GM23338 (cell line): ENCODE data around the gene RPUSD1. TPM values are rescaled to one million over a fixed set of nuclear protein-coding genes. Genes with fewer than 3 reads are reported as not detected.

ENCODE experiments used
- ATAC-seq: fragments of 200-7000 bp; cut with Tn5 transposase; 3 replicates; pipeline ENCODE4 v1.9.1; 2020
- DNase-seq: peaks from one replicate; pipeline ENCODE4 v3.0.0-alpha.2; 2015; ENCODE audit warnings: low spot score
- H2AFZ ChIP-seq: fragments of 200-600 bp; sonication (generic); 2 replicates; pipeline ENCODE4 v1.8.0; 2016; ENCODE audit warnings: antibody characterized with exemption, mild to moderate bottlenecking, moderate library complexity
- H3F3A ChIP-seq: fragments of 200-600 bp; sonication (generic); replicated peaks from 2 replicates; pipeline ENCODE4 v1.8.0; 2017; ENCODE audit warnings: antibody characterized with exemption, mixed run types, low read depth
- H3K27ac ChIP-seq: fragments of 200-600 bp; sonication (generic); 2 replicates; pipeline ENCODE4 v1.6.1; 2016; ENCODE audit warnings: low read depth
- H3K27me3 ChIP-seq: fragments of 200-600 bp; sonication (generic); 2 replicates; pipeline ENCODE4 v1.8.0; 2016; ENCODE audit warnings: mild to moderate bottlenecking, mixed run types, moderate library complexity; ENCODE audit not compliant: insufficient read depth
- H3K36me3 ChIP-seq: fragments of 200-600 bp; sonication (generic); 2 replicates; pipeline ENCODE4 v1.8.0; 2016; ENCODE audit warnings: mild to moderate bottlenecking; ENCODE audit not compliant: insufficient read depth
- H3K4me1 ChIP-seq: fragments of 200-600 bp; sonication (generic); 2 replicates; pipeline ENCODE4 v1.8.0; 2016; ENCODE audit warnings: mild to moderate bottlenecking, moderate library complexity; ENCODE audit not compliant: insufficient read depth
- H3K4me2 ChIP-seq: fragments of 200-600 bp; sonication (generic); 2 replicates; pipeline ENCODE4 v1.7.1; 2017; ENCODE audit warnings: mixed run types
- H3K4me3 ChIP-seq: fragments of 200-600 bp; sonication (generic); 2 replicates; pipeline ENCODE4 v1.6.1; 2016; ENCODE audit warnings: mixed run types
- H3K79me2 ChIP-seq: fragments of 200-600 bp; sonication (generic); replicated peaks from 2 replicates; pipeline ENCODE4 v1.8.0; 2017; ENCODE audit warnings: mild to moderate bottlenecking; ENCODE audit not compliant: insufficient read depth
- H3K9me2 ChIP-seq: fragments of 200-600 bp; sonication (generic); 2 replicates; pipeline ENCODE4 v1.8.0; 2017; ENCODE audit not compliant: insufficient read depth
- H4K20me1 ChIP-seq: fragments of 200-600 bp; sonication (generic); replicated peaks from 2 replicates; pipeline ENCODE4 v1.8.0; 2017; ENCODE audit warnings: mild to moderate bottlenecking; ENCODE audit not compliant: insufficient read depth
- H3K27ac Mint-ChIP-seq: 2 replicates; pipeline ENCODE4 v1.8.0; 2020; ENCODE audit warnings: inconsistent platforms, mild to moderate bottlenecking, moderate library complexity, mixed read lengths
- H3K27me3 Mint-ChIP-seq: 3 replicates; pipeline ENCODE4 v1.8.0; 2022; ENCODE audit warnings: low read depth, mild to moderate bottlenecking, moderate library complexity, mixed read lengths, inconsistent platforms; ENCODE audit not compliant: insufficient read depth, poor library complexity
- H3K36me3 Mint-ChIP-seq: 3 replicates; pipeline ENCODE4 v1.8.0; 2021; ENCODE audit warnings: low read depth, mild to moderate bottlenecking, inconsistent platforms, moderate library complexity, mixed read lengths
- H3K4me1 Mint-ChIP-seq: 3 replicates; pipeline ENCODE4 v1.8.0; 2020; ENCODE audit warnings: mild to moderate bottlenecking, inconsistent platforms, mixed read lengths
- H3K4me3 Mint-ChIP-seq: 3 replicates; pipeline ENCODE4 v1.8.0; 2021; ENCODE audit warnings: moderate library complexity, mild to moderate bottlenecking, inconsistent platforms, mixed read lengths
- H3K9me3 Mint-ChIP-seq: 3 replicates; pipeline ENCODE4 v1.8.0; 2020; ENCODE audit warnings: moderate library complexity, mild to moderate bottlenecking, inconsistent platforms, mixed read lengths
- CREB1 ChIP-seq: fragments of 250-450 bp; sonication (Bioruptor Pico); IDR thresholded peaks from 2 replicates; pipeline ENCODE4 v1.5.0; 2020; ENCODE audit warnings: low read depth, mild to moderate bottlenecking, moderate library complexity
- CTCF ChIP-seq, 2 experiments: fragments of 200-600 bp in 1 of 2; sonication (generic) in 1 of 2; conservative IDR thresholded peaks; 2 replicates each; pipeline versions ENCODE4 v1.5.1 to v1.6.1; 2016 to 2017; ENCODE audit warnings: antibody characterized with exemption in 2 of 2, low read depth in 2 of 2, mild to moderate bottlenecking in 2 of 2, moderate library complexity in 1 of 2
- EZH2 ChIP-seq: fragments of 200-600 bp; sonication (generic); IDR thresholded peaks from one replicate; pipeline ENCODE4 v1.8.0; 2017; ENCODE audit warnings: antibody characterized with exemption, mild to moderate bottlenecking, low read depth; ENCODE audit not compliant: unreplicated experiment
- EZH2phosphoT487 ChIP-seq: fragments of 200-600 bp; sonication (generic); IDR thresholded peaks from one replicate; pipeline ENCODE4 v1.8.1; 2018; ENCODE audit warnings: antibody characterized with exemption; ENCODE audit not compliant: unreplicated experiment
- JUNB ChIP-seq: IDR thresholded peaks from one replicate; pipeline ENCODE4 v1.6.1; 2016; ENCODE audit warnings: antibody characterized with exemption; ENCODE audit not compliant: unreplicated experiment
- NANOG ChIP-seq: IDR thresholded peaks from 2 replicates; pipeline ENCODE4 v1.6.1; 2016; ENCODE audit warnings: antibody characterized with exemption, borderline replicate concordance
- POLR2AphosphoS5 ChIP-seq: IDR thresholded peaks from 2 replicates; pipeline ENCODE4 v1.6.1; 2016; ENCODE audit warnings: antibody characterized with exemption, low read depth
- STAT1 ChIP-seq: IDR thresholded peaks from one replicate; pipeline ENCODE4 v1.6.1; 2016; ENCODE audit warnings: antibody characterized with exemption; ENCODE audit not compliant: unreplicated experiment
- ZNF114 ChIP-seq: fragments of 250-450 bp; sonication (Bioruptor Pico); IDR thresholded peaks from 2 replicates; pipeline ENCODE4 v1.5.0; 2020; ENCODE audit warnings: mild to moderate bottlenecking, moderate library complexity
- ZNF331 ChIP-seq: fragments of 250-450 bp; sonication (Bioruptor Pico); IDR thresholded peaks from 2 replicates; pipeline ENCODE4 v1.5.0; 2020; ENCODE audit warnings: low read depth, mild to moderate bottlenecking, moderate library complexity
- polyA plus RNA-seq: library from polyadenylated mRNA; unstranded; fragments of >200 nt; fragmentation: Nextera tagmentation; extraction: Ambion mirVana; gene quantifications from 2 replicates; pipeline ENCODE4 v1.2.1, GENCODE V29; 2016
- total RNA-seq: library from RNA; depleted of rRNA; stranded (reverse); fragments of >200 nt; shearing (Covaris generic); gene quantifications from 2 replicates; pipeline ENCODE4 v1.2.3, GENCODE V29; 2014
- TF ChIP-seq, protein P1 (sequence below): IDR thresholded peaks from 2 replicates; pipeline ENCODE4 v1.6.1; 2016; ENCODE audit warnings: antibody characterized with exemption
- TF ChIP-seq, protein P2 (sequence below): IDR thresholded peaks from one replicate; pipeline ENCODE4 v1.6.1; 2018; ENCODE audit warnings: antibody characterized with exemption; ENCODE audit not compliant: unreplicated experiment
- TF ChIP-seq, protein P3 (sequence below): fragments of 250-450 bp; sonication (Bioruptor Pico); IDR thresholded peaks from 2 replicates; pipeline ENCODE4 v1.5.0; 2020; ENCODE audit warnings: mild to moderate bottlenecking, moderate library complexity

Gene RPUSD1
- total and polyA plus RNA-seq, 2 experiments from 2014 or later, result 19.1 to 79.5 TPM

DNA sequence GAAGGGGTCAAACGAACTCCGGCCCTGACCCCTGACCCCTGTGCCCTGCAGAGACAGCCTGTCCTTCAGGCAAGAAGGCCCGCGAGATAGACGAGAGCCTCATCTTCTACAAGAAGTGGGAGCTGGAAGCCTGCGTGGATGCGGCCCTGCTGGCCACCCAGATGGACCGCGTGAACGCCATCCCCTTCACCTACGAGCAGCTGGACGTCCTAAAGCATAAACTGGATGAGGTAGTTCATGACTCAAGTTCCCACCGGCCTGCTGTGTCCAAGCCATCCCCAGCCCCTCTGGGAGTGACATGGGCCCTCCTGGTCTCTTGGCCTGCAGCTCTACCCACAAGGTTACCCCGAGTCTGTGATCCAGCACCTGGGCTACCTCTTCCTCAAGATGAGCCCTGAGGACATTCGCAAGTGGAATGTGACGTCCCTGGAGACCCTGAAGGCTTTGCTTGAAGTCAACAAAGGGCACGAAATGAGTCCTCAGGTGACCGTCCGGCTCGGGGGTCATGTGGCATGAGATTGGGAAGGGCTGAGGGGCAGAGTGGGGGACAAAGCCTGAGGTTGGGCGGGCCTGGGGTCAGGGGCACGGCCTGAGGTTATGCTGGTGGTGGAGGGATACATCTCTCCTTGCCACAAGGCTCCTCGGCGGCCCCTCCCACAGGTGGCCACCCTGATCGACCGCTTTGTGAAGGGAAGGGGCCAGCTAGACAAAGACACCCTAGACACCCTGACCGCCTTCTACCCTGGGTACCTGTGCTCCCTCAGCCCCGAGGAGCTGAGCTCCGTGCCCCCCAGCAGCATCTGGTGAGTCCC lies 22.0 kb downstream of the RPUSD1 start:
- H3K36me3 Mint-ChIP-seq, result no peaks in the 10 kb centered on the region
- no peak overlapping the region for H3K4me3 ChIP-seq
- H3K9me2 ChIP-seq, result no peaks in the 10 kb centered on the region
- no peaks in the 10 kb centered on the region; the same call in 2 of the 3 replicates for H3K4me1 Mint-ChIP-seq
- no peaks in the 10 kb centered on the region for H3K9me3 Mint-ChIP-seq
- H3K4me3 Mint-ChIP-seq, result no peak overlapping the region
- DNase-seq, result no peak
- H3K27me3 Mint-ChIP-seq, result peaks cover 15% of the 10 kb centered on the region
- H3K36me3 ChIP-seq, result no peaks in the 10 kb centered on the region
- no peak overlapping the region for H3K27ac Mint-ChIP-seq
- ATAC-seq, result no peak
- no peak overlapping the region for H3K4me2 ChIP-seq
- 0 out of 2 replicates have a peak, but pooled peaks cover 3% of the 10 kb centered on the region for H3F3A ChIP-seq
- H3K27me3 ChIP-seq, result no peaks in the 10 kb centered on the region
- H3K79me2 ChIP-seq, result no peaks in the 10 kb centered on the region
- no peaks in the 10 kb centered on the region for H4K20me1 ChIP-seq
- no peak overlapping the region for H2AFZ ChIP-seq
- no peaks in the 10 kb centered on the region for H3K4me1 ChIP-seq
- TF ChIP-seq CREB1 (CRISPR knock-in tag), result no peak
- no peak for TF ChIP-seq POLR2AphosphoS5
- no peak for TF ChIP-seq JUNB
- TF ChIP-seq CTCF (conservative IDR thresholded peaks at IDR 0.05; ENCODE audit: low read depth in 2 of 2), result no peak
- no peak for TF ChIP-seq EZH2
- TF ChIP-seq EZH2phosphoT487, result no peak
- TF ChIP-seq NANOG, result no peak
- no peak for TF ChIP-seq ZNF114 (CRISPR knock-in tag)
- TF ChIP-seq, protein P1, sequence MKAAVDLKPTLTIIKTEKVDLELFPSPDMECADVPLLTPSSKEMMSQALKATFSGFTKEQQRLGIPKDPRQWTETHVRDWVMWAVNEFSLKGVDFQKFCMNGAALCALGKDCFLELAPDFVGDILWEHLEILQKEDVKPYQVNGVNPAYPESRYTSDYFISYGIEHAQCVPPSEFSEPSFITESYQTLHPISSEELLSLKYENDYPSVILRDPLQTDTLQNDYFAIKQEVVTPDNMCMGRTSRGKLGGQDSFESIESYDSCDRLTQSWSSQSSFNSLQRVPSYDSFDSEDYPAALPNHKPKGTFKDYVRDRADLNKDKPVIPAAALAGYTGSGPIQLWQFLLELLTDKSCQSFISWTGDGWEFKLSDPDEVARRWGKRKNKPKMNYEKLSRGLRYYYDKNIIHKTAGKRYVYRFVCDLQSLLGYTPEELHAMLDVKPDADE, result no peak
- TF ChIP-seq, protein P2, sequence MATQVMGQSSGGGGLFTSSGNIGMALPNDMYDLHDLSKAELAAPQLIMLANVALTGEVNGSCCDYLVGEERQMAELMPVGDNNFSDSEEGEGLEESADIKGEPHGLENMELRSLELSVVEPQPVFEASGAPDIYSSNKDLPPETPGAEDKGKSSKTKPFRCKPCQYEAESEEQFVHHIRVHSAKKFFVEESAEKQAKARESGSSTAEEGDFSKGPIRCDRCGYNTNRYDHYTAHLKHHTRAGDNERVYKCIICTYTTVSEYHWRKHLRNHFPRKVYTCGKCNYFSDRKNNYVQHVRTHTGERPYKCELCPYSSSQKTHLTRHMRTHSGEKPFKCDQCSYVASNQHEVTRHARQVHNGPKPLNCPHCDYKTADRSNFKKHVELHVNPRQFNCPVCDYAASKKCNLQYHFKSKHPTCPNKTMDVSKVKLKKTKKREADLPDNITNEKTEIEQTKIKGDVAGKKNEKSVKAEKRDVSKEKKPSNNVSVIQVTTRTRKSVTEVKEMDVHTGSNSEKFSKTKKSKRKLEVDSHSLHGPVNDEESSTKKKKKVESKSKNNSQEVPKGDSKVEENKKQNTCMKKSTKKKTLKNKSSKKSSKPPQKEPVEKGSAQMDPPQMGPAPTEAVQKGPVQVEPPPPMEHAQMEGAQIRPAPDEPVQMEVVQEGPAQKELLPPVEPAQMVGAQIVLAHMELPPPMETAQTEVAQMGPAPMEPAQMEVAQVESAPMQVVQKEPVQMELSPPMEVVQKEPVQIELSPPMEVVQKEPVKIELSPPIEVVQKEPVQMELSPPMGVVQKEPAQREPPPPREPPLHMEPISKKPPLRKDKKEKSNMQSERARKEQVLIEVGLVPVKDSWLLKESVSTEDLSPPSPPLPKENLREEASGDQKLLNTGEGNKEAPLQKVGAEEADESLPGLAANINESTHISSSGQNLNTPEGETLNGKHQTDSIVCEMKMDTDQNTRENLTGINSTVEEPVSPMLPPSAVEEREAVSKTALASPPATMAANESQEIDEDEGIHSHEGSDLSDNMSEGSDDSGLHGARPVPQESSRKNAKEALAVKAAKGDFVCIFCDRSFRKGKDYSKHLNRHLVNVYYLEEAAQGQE, result no peak
- TF ChIP-seq, protein P3, sequence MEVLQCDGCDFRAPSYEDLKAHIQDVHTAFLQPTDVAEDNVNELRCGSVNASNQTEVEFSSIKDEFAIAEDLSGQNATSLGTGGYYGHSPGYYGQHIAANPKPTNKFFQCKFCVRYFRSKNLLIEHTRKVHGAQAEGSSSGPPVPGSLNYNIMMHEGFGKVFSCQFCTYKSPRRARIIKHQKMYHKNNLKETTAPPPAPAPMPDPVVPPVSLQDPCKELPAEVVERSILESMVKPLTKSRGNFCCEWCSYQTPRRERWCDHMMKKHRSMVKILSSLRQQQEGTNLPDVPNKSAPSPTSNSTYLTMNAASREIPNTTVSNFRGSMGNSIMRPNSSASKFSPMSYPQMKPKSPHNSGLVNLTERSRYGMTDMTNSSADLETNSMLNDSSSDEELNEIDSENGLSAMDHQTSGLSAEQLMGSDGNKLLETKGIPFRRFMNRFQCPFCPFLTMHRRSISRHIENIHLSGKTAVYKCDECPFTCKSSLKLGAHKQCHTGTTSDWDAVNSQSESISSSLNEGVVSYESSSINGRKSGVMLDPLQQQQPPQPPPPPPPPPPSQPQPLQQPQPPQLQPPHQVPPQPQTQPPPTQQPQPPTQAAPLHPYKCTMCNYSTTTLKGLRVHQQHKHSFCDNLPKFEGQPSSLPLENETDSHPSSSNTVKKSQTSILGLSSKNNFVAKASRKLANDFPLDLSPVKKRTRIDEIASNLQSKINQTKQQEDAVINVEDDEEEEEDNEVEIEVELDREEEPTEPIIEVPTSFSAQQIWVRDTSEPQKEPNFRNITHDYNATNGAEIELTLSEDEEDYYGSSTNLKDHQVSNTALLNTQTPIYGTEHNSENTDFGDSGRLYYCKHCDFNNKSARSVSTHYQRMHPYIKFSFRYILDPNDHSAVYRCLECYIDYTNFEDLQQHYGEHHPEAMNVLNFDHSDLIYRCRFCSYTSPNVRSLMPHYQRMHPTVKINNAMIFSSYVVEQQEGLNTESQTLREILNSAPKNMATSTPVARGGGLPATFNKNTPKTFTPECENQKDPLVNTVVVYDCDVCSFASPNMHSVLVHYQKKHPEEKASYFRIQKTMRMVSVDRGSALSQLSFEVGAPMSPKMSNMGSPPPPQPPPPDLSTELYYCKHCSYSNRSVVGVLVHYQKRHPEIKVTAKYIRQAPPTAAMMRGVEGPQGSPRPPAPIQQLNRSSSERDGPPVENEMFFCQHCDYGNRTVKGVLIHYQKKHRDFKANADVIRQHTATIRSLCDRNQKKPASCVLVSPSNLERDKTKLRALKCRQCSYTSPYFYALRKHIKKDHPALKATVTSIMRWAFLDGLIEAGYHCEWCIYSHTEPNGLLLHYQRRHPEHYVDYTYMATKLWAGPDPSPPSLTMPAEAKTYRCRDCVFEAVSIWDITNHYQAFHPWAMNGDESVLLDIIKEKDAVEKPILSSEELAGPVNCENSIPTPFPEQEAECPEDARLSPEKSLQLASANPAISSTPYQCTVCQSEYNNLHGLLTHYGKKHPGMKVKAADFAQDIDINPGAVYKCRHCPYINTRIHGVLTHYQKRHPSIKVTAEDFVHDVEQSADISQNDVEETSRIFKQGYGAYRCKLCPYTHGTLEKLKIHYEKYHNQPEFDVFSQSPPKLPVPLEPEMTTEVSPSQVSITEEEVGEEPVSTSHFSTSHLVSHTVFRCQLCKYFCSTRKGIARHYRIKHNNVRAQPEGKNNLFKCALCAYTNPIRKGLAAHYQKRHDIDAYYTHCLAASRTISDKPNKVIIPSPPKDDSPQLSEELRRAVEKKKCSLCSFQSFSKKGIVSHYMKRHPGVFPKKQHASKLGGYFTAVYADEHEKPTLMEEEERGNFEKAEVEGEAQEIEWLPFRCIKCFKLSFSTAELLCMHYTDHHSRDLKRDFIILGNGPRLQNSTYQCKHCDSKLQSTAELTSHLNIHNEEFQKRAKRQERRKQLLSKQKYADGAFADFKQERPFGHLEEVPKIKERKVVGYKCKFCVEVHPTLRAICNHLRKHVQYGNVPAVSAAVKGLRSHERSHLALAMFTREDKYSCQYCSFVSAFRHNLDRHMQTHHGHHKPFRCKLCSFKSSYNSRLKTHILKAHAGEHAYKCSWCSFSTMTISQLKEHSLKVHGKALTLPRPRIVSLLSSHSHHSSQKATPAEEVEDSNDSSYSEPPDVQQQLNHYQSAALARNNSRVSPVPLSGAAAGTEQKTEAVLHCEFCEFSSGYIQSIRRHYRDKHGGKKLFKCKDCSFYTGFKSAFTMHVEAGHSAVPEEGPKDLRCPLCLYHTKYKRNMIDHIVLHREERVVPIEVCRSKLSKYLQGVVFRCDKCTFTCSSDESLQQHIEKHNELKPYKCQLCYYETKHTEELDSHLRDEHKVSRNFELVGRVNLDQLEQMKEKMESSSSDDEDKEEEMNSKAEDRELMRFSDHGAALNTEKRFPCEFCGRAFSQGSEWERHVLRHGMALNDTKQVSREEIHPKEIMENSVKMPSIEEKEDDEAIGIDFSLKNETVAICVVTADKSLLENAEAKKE, result no peak
- no peak for TF ChIP-seq ZNF331 (CRISPR knock-in tag)
- TF ChIP-seq STAT1, result no peak
- H3K27ac ChIP-seq, result no peak overlapping the region
